ENCODE results near the gene RHOG. TPM values are rescaled to one million over a fixed set of nuclear protein-coding genes. Genes with fewer than 3 reads are reported as not detected.

Gene RHOG
- total RNA-seq, 1 experiment from 2014 or later, result 31.0 TPM

- H3K27ac ChIP-seq, result no peak overlapping the region
- H3K4me3 ChIP-seq, result no peak overlapping the region
- H3K27me3 ChIP-seq (ENCODE audit: insufficient read depth, low read depth), result no peaks in the 10 kb centered on the region
- POLR2A ChIA-PET (ENCODE audit: unreplicated experiment), result no interaction called here
- intact Hi-C loops (cut with micrococcal nuclease; ENCODE audit: unreplicated experiment), result no loop called here
- BruUV-seq (replicated peaks), result no TSS peak
- TF ChIP-seq EZH2 (IDR thresholded peaks at IDR 0.05; ENCODE audit: low read depth) (no peak), CTCF (conservative IDR thresholded peaks at IDR 0.05) (no peak)
- no peaks in the 10 kb centered on the region for H4K20me1 ChIP-seq (ENCODE audit: insufficient read depth)
- H3K4me2 ChIP-seq, result no peak overlapping the region
- H3K79me2 ChIP-seq (ENCODE audit: low read depth), result peaks cover 23% of the 10 kb centered on the region
- CTCF ChIA-PET, result no interaction called here
- H3K9me2 ChIP-seq (ENCODE audit: insufficient read depth), result no peaks in the 10 kb centered on the region
- no peaks in the 10 kb centered on the region for H3K9me3 ChIP-seq (ENCODE audit: insufficient read depth, low read depth)
- no peak for DNase-seq
- no peak overlapping the region for H2AFZ ChIP-seq
- no peaks in the 10 kb centered on the region for H3K36me3 ChIP-seq (ENCODE audit: low read depth)
- H3K4me1 ChIP-seq (replicated peaks; ENCODE audit: insufficient read depth), result no peaks in the 10 kb centered on the region
- H3F3A ChIP-seq (ENCODE audit: insufficient read depth, low read depth), result no peaks in the 10 kb centered on the region
These were observed 7.3 kb downstream of the RHOG start for GRCh38 chr11:3833449-3833848.

- Histone ChIP-seq H2AFZ (no peak overlapping the region), H3K4me2 (no peak overlapping the region), H3K9me2 (ENCODE audit: insufficient read depth) (no peaks in the 10 kb centered on the region), H3K4me3 (no peak overlapping the region), H3K9me3 (ENCODE audit: insufficient read depth, low read depth) (no peaks in the 10 kb centered on the region), H3K27me3 (ENCODE audit: insufficient read depth, low read depth) (no peaks in the 10 kb centered on the region), H3K79me2 (ENCODE audit: low read depth) (peaks cover 17% of the 10 kb centered on the region; the same call in 1 of the 2 replicates), H3K27ac (no peak overlapping the region), H3K4me1 (replicated peaks; ENCODE audit: insufficient read depth) (no peaks in the 10 kb centered on the region), H4K20me1 (ENCODE audit: insufficient read depth) (no peaks in the 10 kb centered on the region), H3K36me3 (ENCODE audit: low read depth) (no peaks in the 10 kb centered on the region), H3F3A (ENCODE audit: insufficient read depth, low read depth) (no peaks in the 10 kb centered on the region)
- DNase-seq, result no peak
- intact Hi-C loops (cut with micrococcal nuclease; ENCODE audit: unreplicated experiment), result no loop called here
- no TSS peak for BruUV-seq (replicated peaks)
- CTCF ChIA-PET, result no interaction called here
- POLR2A ChIA-PET (ENCODE audit: unreplicated experiment), result no interaction called here
- TF ChIP-seq EZH2 (IDR thresholded peaks at IDR 0.05; ENCODE audit: low read depth) (no peak), CTCF (conservative IDR thresholded peaks at IDR 0.05) (no peak)
These were observed 7.9 kb downstream of the RHOG start for GRCh38 chr11:3832816-3833215.

- intact Hi-C loops (cut with micrococcal nuclease; ENCODE audit: unreplicated experiment), result no loop called here
- Histone ChIP-seq H3K9me2 (ENCODE audit: insufficient read depth) (no peaks in the 10 kb centered on the region), H3K4me1 (replicated peaks; ENCODE audit: insufficient read depth) (no peaks in the 10 kb centered on the region), H3K27ac (no peak overlapping the region), H2AFZ (no peak overlapping the region), H4K20me1 (ENCODE audit: insufficient read depth) (no peaks in the 10 kb centered on the region), H3K4me3 (no peak overlapping the region), H3K27me3 (ENCODE audit: insufficient read depth, low read depth) (no peaks in the 10 kb centered on the region), H3K79me2 (ENCODE audit: low read depth) (peaks cover 13% of the 10 kb centered on the region; the same call in 1 of the 2 replicates), H3K36me3 (ENCODE audit: low read depth) (no peaks in the 10 kb centered on the region), H3F3A (ENCODE audit: insufficient read depth, low read depth) (no peaks in the 10 kb centered on the region), H3K9me3 (ENCODE audit: insufficient read depth, low read depth) (no peaks in the 10 kb centered on the region), H3K4me2 (no peak overlapping the region)
- ChIA-PET POLR2A (ENCODE audit: unreplicated experiment) (no interaction called here), CTCF (no interaction called here)
- no peak for TF ChIP-seq CTCF (conservative IDR thresholded peaks at IDR 0.05)
- TF ChIP-seq EZH2 (IDR thresholded peaks at IDR 0.05; ENCODE audit: low read depth), result no peak
- no peak for DNase-seq
- BruUV-seq (replicated peaks), result no TSS peak
These were observed 9.2 kb downstream of the RHOG start for GRCh38 chr11:3831378-3832239.
